ENCODE results near the gene CLIP3.
"Not testable (repeated sequence)": the region's sequence is repeated elsewhere in the genome, so short reads cannot be mapped to it uniquely, and the experiment has no call there.

Gene CLIP3

DNA sequence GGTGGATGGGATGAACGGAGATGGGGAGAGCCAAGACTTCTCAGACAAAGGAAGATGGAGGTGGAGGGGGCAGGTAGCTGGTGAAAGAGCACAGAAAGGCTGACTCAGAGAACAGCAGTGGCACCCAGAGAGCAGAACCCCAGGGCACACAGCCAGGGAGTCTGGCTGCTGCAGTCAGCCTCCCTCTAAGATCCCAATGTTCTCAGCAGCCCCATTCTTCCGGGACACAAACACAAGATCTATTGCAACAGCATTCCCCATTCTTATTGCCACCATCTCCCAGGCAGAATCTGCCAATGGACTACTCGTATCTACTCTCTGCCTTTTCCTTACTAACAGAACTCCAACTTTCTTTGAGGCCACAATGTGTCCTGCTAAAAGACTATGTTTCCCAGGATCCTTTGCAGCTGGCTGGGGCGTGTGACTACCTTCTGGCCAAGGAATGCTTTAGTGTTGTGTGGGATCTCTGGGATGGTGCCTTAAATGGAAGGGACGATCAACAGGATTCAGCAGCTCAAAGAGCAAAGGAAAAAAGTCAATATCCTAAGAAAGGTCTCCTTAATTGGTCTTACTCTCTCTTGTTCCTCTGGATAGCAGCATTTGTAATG, 13.9 kb upstream of the CLIP3 start:
- no peak for DNase-seq

DNA sequence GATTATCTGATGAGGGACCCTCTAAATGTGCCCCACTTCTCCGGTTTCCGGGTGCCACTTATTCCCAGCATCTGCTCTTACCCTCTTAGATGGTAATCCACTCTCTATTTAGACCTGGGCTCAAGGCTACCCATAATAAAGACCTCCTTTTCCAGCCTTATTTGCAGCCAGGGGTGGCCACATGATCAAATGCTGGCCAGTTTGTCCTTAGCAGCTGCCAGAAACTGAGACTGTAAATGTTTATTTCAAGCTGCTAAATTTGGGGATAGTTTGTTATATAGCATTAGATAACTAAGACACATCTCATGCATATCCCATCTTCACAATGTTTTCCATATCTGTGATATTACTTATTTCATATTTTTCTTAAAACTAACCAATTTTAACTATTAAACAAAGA, 11.3 kb upstream of the CLIP3 start:
- no peak for DNase-seq

DNA sequence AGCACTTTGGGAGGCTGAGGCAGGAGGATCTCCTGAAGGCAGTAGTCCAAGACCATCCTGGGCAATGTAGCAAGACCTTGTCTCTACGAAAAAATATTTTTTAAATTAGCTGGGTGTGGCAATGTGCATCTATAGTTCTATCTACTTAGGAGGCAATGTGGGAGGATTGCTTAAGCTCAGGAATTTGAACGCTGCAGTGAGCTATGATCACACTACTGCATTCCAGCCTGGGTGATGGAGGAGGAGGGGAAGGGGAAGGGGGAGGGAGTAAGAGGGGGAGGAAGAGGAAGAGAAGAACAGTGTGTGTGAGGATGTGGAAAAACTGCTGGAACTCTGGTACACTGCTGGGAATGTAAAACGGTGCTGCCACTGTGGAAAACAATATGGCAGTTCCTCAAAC, 9.2 kb upstream of the CLIP3 start:
- peak; percentile 84 for DNase-seq

DNA sequence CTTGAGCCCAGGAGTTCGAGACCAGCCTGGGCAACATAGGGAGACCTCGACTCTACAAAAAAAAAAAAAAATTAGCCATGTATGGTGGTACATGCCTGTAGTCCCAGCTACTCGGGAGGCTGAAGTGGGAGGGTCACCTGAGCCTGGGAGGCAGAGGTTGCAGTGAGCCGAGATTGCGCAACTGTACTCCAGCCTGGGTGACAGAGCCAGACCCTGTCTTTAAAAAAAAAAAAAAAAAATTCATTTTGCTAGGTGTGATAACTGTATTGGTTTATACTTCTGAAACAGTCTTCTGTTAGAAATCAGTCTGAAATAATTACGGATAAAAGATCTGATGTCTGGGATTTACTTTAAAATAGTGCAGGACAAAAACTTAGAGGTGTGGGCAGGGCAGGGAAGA, 8.4 kb upstream of the CLIP3 start:
- DNase-seq: not testable (repeated sequence)

DNA sequence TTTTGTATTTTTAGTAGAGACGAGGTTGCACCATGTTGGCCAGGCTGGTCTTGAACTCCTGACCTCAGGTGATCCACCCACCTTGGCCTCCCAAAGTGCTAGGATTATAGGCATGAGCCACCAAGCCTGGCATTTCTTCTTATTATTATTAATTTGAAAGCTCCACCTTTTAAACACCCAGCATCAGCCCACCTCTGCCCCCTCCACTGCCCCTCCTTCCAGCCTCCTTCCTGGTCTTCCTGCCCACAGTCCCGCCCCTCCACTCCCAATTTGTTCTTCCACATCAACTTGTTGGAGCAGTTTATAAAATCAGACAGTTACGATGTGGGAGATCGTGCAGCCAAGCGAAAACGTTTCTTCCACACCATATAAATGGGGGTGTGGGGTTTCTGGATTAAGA, 7.8 kb upstream of the CLIP3 start:
- DNase-seq: no peak

DNA sequence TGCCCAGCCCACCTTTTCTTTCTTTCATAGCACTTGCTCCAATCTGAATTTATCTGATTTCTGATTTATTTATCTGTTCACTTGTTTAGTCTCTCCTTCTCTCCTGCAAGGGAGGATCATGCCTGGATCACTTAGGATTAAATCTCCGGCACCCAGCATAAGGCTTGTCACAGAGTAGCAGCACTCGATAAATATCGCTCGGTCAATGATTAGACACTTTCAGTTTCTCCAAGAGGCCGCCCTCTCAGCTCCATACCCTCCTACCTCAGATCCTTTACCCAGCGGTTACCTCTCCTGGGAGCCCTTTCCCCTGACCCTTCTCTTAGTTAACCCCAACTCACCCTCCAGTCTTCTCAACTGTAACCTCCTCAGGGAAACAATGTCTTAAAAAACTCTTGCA, 1.4 kb downstream of the CLIP3 start:
- no peak for DNase-seq

DNA sequence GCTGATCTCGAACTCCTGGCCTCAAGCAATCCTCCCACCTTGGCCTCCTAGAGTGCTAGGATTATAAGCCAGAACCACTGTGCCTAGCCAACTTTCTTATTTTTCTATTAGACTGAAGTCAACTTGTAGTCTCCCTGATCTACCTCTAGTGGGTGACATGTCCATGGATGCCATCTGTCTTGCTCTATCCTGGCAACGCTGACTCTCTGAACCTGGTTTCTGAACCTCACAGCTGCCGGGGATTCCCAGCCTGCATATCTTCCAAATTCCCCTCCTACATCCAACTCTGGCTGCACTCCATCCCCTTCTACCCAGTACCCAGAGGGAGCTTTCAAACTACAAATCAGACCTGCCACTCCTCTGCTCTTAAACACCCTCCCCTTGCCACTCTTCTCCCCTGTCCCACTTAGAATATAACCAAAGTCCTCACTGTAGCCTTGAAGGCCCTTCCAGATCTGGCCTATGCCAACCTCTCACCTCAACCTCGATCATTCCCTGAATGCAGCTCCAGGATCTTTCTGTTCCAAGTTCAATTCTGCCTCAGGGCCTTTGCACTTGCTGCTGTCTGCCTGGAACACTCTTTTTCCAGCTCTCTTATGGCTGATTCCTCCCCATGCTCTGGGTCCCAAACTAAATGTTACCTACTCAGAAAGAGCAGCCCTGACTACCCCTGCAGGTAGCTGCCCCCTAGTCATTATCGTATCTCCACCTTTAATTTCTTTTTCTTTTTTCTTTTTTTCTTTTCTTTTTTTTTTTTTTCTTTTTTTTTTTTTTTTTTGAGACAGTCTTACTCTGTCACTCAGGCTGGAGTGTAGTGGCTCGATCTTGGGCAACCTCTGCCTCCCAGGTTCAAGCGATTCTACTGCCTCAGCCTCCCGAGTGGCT, 2.2 kb downstream of the CLIP3 start:
- DNase-seq: peak; percentile 32

DNA sequence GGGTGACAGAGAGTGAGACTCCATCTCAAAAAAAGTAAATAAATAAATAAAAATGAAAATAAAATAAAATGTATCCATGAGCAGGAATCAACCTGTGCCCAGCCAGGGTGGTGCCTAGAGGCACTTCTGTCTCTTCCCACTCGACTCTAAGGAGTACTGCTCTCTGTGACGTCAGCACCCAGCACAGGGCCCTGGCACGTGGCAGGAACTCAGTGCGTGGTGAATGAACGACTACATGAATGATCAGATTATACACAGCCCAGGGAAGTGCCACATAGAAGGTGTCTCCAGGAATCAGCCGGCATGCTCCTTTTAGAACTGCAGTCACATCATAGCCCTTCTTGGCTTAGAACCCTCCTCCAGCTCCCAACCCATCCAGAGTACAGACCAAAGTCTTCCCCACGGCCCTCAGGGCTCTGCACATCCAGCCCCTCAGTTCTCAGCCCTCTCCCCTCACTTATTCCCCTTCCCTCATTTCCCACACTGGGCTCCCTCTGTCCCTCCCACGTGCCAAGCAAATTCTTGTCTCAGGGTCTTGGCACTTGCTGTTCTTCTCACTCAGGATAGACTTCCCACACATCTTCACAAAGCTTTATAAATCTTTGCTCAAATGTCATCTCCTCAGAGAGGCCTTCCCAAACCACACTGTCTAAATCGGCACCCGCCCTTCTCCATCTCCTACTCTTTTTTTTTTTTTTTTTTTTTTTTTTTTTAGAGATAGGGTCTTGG, 4.2 kb downstream of the CLIP3 start:
- no peak for DNase-seq

DNA sequence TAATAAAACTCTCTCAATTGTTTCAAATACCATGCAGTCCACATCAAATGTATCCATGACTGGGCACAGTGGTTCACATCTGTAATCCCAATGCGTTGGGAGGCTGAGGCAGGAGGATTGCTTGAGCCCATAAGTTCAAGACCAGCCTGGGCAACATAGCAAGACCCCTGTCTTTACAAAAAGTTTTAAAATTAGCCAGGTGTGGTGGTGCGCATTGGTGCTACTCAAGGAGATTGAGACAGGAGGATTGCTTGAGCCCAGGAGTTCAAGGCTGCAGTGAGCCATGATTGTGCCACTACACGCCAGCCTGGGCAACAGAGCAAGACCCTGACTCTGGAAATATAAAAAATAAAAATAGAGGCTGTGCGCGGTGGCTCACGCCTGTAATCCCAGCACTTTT, 5.0 kb downstream of the CLIP3 start:
- no peak for DNase-seq

DNA sequence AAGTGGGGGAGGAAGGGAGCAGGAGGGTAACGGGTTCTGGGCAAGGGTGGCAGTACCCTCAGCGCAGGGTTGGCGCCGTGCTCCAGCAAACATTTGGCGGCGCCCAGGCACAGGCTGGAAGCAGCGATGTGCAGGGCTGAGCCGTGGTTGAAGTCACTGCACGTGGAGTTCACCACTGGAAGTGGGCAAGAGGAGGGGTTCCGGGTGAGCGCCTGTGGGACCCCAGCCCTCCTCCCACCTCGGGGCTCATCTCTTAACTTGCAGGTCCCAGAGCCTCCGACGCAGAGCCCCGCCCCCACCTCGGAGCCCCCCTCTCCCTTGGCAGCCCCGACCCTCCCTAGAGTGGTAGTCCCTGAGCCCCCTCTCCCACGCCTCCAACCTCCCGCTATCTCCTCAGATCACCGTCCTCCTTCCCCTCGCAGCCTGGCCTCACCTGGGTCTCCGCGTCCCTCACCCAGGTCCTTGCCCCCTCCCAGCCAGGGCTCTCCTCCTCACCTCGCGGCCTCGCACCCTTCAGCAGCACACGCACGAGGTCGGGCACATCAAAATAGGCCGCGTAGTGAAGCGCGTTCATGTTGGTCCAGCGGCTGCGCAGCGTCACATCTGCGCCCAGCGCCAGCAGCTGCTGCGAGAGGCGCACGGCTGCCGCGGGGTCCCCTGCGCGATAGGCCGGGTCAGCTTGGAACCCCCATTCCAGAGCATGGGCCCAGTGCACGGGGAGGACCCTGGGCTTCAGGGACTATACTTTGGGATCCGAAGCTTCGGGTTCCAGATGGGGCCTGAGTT, 6.4 kb downstream of the CLIP3 start:
- DNase-seq: no peak

DNA sequence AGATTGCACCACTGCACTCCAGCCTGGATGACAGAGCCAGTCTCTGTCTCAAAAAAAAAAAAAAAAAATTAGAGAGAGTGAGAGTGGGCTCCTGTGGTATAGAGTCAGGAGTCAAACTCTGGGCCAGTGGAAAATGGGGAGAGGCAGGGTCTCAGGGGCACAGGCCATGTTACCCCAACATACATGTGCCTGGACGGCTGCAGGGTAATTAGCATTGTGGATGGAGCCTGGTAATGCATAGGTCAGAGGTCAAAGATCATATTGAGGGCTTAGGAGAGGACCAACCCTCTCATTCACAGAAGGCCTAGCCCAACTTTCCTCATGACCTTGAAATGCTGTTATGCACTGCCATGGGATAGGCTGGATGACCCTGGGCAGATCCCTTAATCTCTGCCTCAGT, 7.1 kb downstream of the CLIP3 start:
- DNase-seq: no peak

DNA sequence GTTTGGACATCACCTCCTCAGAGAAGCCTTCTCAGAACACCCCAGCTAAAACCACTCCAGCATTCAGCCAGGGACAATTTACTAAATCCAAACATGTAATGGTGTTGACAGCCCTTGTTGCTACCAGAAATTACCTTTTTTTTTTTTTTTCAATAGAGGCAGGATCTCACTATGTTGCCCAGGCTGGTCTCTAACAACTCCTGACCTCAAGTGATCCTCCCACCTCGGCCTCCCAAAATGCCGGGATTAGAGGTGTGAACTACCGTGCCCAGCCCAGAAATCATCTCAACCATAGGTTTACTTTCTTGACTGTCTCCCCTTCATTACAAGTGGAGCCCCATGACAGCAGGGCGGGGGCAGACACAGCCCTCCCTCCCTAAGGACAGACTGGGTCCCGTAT, 9.2 kb downstream of the CLIP3 start:
- DNase-seq: no peak

DNA sequence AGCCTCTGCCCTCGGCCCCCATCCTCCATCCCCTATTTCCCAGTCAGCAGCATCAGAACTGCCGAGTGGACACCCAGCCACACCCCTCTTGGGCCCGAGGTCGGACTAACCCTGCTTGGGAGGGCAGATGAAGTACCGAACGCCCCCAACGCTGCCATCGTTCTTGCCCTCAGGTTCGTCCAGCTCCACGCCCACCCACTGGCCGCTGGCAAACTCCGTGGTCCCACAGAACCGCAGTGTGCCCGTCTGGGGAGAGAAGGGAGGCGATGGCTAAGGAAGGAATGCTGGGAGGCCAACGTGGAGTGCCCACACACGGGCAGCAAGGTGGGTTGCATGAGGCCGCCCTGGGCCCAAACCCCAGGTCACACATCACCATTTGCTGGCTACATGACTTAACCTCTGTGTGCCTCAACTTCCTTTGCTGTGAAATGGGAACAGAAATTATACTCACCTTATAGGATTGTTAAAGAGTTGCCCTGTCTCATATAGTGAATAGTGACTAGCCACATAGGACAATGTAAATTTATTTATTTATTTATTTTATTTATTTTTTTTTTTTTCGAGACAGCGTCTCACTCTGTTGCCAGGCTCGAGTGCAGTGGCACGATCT, 13.5 kb downstream of the CLIP3 start:
- no peak for DNase-seq

DNA sequence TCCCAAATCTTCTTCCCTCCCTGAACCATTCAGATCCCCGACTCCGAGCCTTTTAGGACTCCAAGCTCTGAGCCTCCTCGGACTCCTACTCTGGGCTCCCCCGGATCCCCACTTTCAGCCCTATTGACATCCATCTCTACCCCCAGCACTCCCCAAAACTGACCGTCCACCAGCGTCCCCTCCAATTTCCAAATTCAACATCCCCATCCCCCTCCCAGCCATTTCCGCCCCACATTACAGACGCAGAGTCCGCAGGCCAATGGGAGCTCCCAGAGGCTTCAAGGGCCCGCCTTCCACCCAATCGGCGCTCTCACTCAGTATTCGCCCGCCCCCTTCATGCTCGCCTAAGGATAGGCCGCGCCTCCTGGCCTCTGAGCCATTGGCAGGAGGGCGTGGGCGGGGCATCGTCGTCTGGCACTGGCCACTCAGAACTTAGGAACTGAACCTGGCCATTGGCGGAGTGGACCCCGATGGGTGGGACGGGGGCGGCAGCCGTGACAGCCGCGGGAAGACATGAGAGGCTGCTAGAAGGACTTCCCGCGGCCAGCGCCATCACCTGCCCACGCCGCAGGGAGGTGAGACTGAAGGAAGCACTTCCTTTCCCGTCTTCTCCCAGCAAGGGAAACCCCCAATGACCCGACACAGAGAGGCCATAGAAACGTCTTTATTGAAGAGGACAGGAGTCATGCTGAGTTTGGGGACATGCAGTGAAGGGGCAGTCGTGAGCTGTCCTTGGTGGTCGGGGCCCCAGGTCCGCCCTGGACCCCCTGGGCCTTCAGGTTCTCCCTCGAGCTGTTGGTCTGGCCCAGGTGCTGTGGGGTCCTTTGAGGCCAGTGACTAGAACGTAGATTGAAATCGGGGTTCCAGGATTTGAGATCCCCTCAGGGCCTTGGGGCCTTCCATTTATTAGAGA, 18.4 kb downstream of the CLIP3 start, which contains the start of gene ALKBH6:
Gene ALKBH6 (minus strand): TSS at position 202 of the 913 bp plus-strand sequence. CDS start 816 bp downstream, outside the sequence.
- peak; percentile 99 for DNase-seq

DNA sequence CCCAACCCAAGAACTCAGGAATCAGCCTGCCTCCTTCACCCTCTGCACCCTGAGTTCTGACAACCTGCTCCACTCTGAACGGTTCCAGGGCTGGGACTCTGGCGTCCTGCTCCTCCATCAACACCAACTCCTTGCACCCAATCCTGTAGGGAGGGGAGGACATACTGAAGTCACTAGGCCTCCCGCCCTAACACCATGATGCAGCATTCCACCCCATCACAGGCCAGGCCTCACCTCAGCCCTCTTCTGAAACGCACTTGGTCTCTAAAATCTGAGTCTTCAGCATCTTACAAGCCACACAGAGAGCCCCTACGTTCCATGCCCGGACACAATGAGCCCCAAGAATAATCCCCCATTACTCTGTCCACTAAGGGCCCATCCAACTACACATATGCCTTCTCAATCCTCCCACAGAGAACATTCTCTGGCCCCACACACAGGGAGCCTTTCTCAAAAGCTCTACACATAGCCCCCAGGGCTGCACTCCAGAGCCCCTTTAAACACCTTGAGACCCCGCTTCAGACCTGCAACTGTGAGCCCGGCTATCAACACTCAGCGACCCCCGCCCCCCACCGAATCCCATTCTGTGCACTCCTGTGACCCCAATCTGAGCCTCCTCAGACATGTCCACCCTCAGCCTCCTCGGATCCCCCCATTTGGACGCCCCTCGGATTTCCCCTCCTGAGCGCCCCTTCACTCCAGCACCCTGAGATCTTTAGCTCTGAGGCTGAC, 19.2 kb downstream of the CLIP3 start:
- no peak for DNase-seq

DNA sequence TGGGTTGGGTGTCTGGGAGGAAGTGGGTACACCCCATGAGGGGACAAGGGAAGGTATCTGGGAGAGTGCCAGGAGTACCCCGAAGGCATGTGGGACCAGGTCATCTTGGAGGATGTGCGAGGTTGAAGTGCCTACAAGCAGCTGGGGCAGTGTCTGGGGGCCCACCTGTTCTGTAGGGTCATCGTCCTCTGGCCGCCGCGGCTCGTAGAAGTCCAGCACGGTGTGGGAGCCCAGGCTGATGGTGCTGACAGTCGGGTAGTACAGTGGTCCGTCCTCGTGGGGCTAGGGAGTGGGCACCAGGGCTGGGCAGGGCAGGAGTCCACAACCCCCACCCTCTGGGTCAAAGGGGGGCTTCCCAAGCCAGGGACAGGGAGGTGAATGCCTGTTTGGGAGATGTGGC, 22.3 kb downstream of the CLIP3 start:
- no peak for DNase-seq

DNA sequence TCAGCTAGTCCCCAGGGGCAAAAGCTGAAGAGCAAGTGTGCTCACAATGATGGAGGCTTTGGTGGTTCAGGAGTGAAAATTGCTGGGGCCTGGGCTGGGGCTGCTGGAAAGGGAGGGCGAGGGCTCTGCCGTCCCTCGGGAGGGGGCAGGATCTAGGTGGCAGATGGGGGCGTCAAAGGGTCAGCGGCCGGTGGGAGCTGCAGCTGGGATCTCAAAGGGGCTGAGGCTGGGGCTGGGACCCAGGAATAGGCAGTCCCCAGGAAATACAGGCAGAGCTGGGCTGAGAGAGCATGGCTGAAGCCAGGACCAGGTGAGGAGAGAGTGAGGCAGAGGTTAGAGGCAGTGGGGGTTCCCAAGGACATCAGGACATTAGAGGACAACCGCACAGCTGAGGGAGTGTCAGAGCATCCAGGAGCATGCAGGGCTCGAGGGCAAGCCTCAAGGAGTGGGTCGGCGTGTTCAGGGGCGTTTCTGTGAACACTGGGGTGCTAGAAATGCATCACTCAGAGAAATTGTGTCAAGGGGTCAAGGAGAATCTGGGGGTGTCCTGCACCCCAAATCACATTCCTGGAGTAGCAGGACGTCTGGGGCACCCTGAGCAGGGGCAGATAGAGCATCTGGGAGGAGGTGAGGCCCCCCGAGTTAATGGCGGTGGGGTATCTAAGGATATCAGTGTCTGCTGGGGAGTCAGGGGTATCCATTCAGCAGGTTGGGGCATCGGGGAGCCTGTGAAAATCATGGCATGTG, 22.9 kb downstream of the CLIP3 start:
- no peak for DNase-seq

DNA sequence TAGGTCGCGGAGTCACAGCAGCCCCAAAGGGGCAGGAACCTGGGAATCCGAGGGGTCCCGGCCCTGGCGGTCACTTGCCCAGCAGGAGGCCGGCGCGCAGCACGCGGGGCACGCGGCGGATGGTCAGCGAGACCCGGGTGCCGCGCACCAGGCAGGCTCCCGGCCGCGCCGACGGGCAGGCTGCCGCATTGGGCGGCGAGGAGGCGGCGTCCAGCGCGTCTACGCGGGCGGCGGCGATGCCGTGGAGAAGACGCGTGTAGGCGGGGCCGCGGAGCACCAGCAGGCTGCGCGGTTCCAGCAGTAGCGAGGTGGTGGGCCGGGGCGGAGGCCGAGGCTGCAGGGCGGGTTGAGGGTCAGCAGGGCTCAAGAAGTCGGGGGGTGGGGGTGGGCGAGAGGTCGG, 23.5 kb downstream of the CLIP3 start:
- no peak for DNase-seq

DNA sequence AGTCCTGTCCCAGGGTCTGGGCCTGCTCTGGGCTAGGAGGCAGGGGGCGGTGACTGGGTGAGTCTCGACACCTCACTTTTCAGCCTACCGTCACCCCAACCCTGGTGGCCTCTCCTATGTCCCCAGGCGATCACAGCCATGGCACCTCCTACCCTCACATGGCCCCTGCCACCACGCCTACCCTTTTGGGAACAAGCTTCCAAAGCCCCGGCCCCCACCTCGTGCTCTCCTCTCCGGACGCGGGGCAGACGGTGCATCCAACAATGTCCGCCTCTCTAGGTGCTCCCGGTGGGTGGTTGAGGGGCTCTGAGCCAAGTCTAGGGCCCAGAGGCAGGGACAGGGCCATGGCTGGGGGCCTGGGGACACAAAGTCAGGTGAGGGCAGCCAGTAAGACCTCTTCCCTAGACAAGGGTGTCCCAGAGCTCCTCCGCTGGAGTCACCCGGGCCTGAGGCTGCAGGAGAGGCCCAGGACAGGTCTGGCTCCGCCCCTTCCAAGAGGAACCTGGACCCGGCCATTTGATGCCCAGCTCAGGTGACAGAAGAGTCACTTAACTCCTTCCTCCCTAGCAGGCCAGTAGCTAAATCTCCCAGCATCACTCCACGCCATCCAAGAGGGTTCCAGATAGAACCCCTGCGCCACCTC, 24.2 kb downstream of the CLIP3 start, which contains the start of gene SYNE4:
Gene SYNE4 (minus strand): TSS at position 478 of the 643 bp plus-strand sequence. CDS start 132 bp downstream, at position 346.
- DNase-seq: no peak

All from kidney glomerular epithelial cell (primary cell).